ENCODE data around the gene PCDH10.

- TF ChIP-seq, protein P1, sequence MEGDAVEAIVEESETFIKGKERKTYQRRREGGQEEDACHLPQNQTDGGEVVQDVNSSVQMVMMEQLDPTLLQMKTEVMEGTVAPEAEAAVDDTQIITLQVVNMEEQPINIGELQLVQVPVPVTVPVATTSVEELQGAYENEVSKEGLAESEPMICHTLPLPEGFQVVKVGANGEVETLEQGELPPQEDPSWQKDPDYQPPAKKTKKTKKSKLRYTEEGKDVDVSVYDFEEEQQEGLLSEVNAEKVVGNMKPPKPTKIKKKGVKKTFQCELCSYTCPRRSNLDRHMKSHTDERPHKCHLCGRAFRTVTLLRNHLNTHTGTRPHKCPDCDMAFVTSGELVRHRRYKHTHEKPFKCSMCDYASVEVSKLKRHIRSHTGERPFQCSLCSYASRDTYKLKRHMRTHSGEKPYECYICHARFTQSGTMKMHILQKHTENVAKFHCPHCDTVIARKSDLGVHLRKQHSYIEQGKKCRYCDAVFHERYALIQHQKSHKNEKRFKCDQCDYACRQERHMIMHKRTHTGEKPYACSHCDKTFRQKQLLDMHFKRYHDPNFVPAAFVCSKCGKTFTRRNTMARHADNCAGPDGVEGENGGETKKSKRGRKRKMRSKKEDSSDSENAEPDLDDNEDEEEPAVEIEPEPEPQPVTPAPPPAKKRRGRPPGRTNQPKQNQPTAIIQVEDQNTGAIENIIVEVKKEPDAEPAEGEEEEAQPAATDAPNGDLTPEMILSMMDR (IDR thresholded peaks at IDR 0.05) = no peak
- TF ChIP-seq POLR2A (IDR thresholded peaks at IDR 0.05) = no peak
These were observed 3.9 kb downstream of the PCDH10 start for GRCh38 chr4:133152831-133153481.

All from Peyer's patch (tissue), 4 donors.